GM19193 (cell line): ENCODE results near the gene AKIRIN2.
A peak's percentile ranks its signal among the peaks of the same experiment; 100 is the strongest.

Experiments used
- POLR2A ChIP-seq: IDR thresholded peaks from 4 replicates; pipeline ENCODE4 v1.6.1; 2011; ENCODE audit not compliant: insufficient read depth, insufficient read length; ENCODE audit errors: extremely low read depth

The AKIRIN2 gene

GRCh38 chr6:87723170-87724078 lies 21.4 kb upstream of the AKIRIN2 start:
- TF ChIP-seq POLR2A = no peak

GRCh38 chr6:87722540-87723169 lies 20.6 kb upstream of the AKIRIN2 start:
- no peak for TF ChIP-seq POLR2A

GRCh38 chr6:87721311-87721710 lies 19.3 kb upstream of the AKIRIN2 start:
- TF ChIP-seq POLR2A = no peak

DNA sequence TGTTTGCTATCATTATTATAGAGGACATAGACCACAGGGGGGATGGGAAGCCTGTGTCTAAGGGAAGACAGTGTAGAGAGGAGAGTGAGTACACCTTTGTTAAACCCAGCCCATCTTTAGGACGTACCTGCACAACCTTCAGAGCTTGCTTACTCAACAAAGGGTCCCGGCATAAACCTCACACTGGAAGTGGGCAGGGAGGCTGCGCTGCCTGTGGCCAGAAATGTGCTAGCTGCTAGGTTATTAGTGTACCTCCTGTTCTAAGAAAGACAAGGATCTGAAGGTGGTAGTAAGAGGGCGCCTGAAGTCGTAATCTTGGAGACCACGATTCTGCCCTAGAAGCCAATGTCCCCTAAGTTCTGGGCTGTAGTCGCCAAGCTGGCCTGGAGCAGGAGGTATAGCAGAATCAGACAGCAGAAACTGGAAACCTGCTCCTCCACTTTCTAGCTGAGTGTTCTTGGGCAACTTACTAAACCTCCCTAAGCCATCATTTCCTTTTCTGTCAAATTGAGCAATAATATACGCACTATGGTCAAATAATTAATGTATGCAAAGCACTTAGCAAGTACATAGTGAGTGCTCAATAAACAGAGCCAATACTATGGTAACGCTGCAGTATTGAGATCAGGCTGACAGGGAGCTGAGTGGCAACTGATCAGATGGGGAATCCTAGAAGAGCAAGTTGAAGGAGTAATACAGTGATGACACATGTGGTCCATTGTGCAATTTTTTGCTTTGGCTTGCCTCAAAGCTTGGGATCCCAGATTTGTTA lies 16.8 kb upstream of the AKIRIN2 start:
- no peak for TF ChIP-seq POLR2A

DNA sequence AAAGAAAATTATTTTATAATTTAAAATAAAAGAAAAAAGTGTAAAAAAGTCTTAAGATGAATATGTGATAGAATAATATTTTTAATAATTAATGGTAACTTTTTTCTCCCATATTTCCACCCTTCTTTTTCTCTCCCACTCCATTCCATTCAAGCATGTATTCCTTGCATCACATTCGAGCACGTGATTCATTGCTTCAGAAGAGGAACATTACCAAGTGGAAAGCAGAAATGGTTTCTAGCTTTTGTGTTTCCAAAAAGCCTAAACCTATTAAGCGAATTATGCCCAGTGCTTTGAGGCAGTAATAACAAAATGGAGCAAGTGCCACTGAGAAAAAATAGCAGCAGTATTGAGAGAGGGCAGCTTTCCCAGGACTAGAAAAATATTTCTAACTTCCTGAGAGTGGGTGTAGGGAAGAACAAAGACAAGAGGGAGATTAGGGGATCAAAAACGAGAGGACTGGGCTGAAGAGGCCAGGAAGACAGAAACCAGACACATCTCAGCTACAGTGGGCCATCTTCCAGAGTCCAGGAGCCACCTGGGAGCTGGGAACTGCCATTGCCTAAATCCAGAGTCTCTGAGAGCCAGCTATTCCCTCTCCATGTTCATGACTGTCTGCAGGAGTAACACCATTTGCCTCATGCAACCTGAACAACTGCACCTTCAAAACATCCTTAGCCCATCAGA lies 15.0 kb upstream of the AKIRIN2 start:
- TF ChIP-seq POLR2A = no peak

DNA sequence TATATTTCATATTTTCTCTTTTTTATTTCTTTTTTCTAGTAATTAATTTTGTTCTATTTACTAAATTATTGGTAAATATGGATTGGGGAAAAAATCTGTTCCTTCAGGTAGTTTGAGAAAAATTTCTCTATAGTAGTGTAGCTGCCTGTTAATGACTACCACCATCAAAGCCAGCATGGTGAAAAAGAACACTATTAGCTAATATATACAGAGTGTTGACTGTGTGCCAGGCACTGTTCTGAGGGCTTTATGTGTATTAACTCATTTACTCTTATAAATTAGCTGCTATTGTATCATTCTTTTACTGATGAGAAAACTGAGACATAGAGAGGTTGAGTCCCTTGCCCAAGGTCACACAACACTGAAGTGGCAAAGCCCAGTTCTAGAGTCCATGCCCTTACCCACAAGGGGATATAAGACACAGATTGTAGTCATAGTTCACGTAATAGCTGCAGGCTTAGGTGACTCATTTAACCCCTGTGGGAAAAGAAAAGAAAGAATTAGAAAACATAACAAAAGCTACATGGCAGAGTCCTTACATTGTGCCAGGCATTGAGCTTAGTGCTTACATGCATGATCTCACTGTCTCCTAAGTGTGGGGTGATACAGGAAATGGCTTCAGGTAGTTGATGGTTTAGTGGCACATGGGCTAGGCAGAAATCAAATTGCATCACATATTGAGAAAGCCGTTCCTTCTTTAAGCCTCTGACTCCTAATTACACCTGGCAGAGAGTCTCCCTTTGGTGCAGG lies 12.2 kb upstream of the AKIRIN2 start:
- no peak for TF ChIP-seq POLR2A

DNA sequence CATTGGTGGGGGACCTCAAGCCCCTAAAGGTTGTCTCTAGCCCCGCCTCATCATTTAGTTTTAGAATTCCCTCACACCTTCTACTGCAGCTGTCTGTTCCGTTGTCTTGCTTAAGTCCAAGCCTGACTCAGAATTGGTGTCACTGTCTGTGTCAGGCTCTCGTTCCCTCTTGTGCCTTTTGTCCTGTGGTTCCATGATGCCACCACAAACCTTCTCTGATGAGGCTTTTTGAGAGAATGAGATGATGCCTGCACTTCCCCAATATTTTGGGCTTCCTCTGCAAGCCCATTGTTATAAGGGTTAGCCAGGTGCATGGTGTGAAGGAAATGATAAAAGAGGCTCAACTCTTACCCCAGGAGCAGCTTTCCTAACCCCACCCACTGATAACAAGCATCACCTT lies 8.1 kb upstream of the AKIRIN2 start:
- no peak for TF ChIP-seq POLR2A

GRCh38 chr6:87706187-87706966 lies 4.3 kb upstream of the AKIRIN2 start:
- TF ChIP-seq POLR2A = no peak

- no peak for TF ChIP-seq POLR2A
These were observed 3.1 kb upstream of the AKIRIN2 start for GRCh38 chr6:87705070-87705691.

DNA sequence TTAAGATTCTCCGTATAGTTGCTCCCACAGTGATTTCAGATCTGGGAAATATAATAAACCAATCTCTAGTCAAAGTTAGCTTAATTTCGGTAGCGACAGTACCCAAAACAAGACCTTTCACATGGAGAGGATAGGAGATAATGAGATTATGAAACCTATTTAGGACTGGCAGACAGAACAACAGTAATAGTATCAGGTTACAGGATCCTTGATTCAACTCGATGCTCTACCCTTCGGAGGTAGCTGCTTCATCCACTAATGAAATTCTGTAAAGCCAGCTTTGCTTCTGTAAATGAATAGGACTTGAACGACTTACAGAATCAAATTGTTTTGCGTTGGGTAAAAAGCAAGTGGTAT lies 534 bp upstream of the AKIRIN2 start:
- no peak for TF ChIP-seq POLR2A

- no peak for TF ChIP-seq POLR2A
These were observed 723 bp downstream of the AKIRIN2 start for GRCh38 chr6:87701344-87701675.

GRCh38 chr6:87700397-87701343 lies 1.4 kb downstream of the AKIRIN2 start:
- TF ChIP-seq POLR2A = peak; percentile 24
